HepG2 (cell line): Measurements from ENCODE around the gene SEMA3E. TPM values are rescaled to one million over a fixed set of nuclear protein-coding genes. Genes with fewer than 3 reads are reported as not detected.

Source experiments
- CC2D1A ChIP-seq: sonication (generic); formaldehyde crosslinking; IDR thresholded peaks from 2 replicates; pipeline ENCODE4 v1.8.1; 2023; ENCODE audit warnings: mild to moderate bottlenecking, missing genetic modification reagents
- ZNF264 ChIP-seq: sonication (generic); formaldehyde crosslinking; IDR thresholded peaks from 2 replicates; pipeline ENCODE4 v1.4.0; 2020; ENCODE audit warnings: missing genetic modification reagents
- ZNF678 ChIP-seq: sonication (generic); formaldehyde crosslinking; IDR thresholded peaks from 2 replicates; pipeline ENCODE4 v1.4.0; 2020; ENCODE audit warnings: mild to moderate bottlenecking, missing genetic modification reagents
- ZUFSP ChIP-seq: sonication (generic); formaldehyde crosslinking; IDR thresholded peaks from 2 replicates; pipeline ENCODE4 v1.9.0; 2021; ENCODE audit warnings: missing genetic modification reagents, mild to moderate bottlenecking, borderline replicate concordance
- polyA plus RNA-seq, 8 experiments: library from polyadenylated mRNA; depleted of rRNA in 3 of 8; stranded (reverse) in 7 of 8; unstranded in 1 of 8; fragments of >200 nt; fragmentation: Illumina TruSeq in 4 of 8; extraction: Trizol in 4 of 8; gene quantifications; 2 replicates each; pipeline versions ENCODE4 v1.2.1 to v1.2.3, GENCODE V29; 2011 to 2016; ENCODE audit warnings: low read depth in 4 of 8, missing spikeins in 1 of 8, mixed read lengths in 1 of 8; ENCODE audit not compliant: insufficient read depth in 1 of 8
- total RNA-seq, 5 experiments: library from RNA; depleted of rRNA; stranded (reverse); fragments of >200 nt; fragmentation: Illumina TruSeq; extraction: Trizol; gene quantifications; 2 replicates each; pipeline ENCODE4 v1.2.3, GENCODE V29; 2016; ENCODE audit warnings: low read depth in 1 of 5
- TF ChIP-seq, protein P1 (sequence below): sonication (generic); formaldehyde crosslinking; IDR thresholded peaks from 2 replicates; pipeline ENCODE4 v1.9.0; 2021; ENCODE audit warnings: mild to moderate bottlenecking, missing genetic modification reagents
- TF ChIP-seq, protein P2 (sequence below): IDR thresholded peaks from 2 replicates; pipeline ENCODE4 v1.6.1; 2016; ENCODE audit warnings: mild to moderate bottlenecking
- TF ChIP-seq, protein P3 (sequence below): sonication (generic); formaldehyde crosslinking; IDR thresholded peaks from 2 replicates; pipeline ENCODE4 v1.4.0; 2020; ENCODE audit warnings: missing genetic modification reagents, borderline replicate concordance
- TF ChIP-seq, protein P4 (sequence below): sonication (generic); formaldehyde crosslinking; IDR thresholded peaks from 2 replicates; pipeline ENCODE4 v1.4.0; 2020; ENCODE audit warnings: missing genetic modification reagents

SEMA3E gene
- total and polyA plus RNA-seq, 2 of the 13 experiments (the other 11 are each of a cell fraction or from before 2014, with no cell fraction given): not detected

GRCh38 chr7:83413424-83413823 is 235.5 kb downstream of the SEMA3E start (continued):
- TF ChIP-seq, protein P1, sequence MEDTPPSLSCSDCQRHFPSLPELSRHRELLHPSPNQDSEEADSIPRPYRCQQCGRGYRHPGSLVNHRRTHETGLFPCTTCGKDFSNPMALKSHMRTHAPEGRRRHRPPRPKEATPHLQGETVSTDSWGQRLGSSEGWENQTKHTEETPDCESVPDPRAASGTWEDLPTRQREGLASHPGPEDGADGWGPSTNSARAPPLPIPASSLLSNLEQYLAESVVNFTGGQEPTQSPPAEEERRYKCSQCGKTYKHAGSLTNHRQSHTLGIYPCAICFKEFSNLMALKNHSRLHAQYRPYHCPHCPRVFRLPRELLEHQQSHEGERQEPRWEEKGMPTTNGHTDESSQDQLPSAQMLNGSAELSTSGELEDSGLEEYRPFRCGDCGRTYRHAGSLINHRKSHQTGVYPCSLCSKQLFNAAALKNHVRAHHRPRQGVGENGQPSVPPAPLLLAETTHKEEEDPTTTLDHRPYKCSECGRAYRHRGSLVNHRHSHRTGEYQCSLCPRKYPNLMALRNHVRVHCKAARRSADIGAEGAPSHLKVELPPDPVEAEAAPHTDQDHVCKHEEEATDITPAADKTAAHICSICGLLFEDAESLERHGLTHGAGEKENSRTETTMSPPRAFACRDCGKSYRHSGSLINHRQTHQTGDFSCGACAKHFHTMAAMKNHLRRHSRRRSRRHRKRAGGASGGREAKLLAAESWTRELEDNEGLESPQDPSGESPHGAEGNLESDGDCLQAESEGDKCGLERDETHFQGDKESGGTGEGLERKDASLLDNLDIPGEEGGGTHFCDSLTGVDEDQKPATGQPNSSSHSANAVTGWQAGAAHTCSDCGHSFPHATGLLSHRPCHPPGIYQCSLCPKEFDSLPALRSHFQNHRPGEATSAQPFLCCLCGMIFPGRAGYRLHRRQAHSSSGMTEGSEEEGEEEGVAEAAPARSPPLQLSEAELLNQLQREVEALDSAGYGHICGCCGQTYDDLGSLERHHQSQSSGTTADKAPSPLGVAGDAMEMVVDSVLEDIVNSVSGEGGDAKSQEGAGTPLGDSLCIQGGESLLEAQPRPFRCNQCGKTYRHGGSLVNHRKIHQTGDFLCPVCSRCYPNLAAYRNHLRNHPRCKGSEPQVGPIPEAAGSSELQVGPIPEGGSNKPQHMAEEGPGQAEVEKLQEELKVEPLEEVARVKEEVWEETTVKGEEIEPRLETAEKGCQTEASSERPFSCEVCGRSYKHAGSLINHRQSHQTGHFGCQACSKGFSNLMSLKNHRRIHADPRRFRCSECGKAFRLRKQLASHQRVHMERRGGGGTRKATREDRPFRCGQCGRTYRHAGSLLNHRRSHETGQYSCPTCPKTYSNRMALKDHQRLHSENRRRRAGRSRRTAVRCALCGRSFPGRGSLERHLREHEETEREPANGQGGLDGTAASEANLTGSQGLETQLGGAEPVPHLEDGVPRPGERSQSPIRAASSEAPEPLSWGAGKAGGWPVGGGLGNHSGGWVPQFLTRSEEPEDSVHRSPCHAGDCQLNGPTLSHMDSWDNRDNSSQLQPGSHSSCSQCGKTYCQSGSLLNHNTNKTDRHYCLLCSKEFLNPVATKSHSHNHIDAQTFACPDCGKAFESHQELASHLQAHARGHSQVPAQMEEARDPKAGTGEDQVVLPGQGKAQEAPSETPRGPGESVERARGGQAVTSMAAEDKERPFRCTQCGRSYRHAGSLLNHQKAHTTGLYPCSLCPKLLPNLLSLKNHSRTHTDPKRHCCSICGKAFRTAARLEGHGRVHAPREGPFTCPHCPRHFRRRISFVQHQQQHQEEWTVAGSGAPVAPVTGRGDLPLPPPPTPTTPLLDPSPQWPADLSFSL (CRISPR knock-in tag): no peak
- TF ChIP-seq, protein P2, sequence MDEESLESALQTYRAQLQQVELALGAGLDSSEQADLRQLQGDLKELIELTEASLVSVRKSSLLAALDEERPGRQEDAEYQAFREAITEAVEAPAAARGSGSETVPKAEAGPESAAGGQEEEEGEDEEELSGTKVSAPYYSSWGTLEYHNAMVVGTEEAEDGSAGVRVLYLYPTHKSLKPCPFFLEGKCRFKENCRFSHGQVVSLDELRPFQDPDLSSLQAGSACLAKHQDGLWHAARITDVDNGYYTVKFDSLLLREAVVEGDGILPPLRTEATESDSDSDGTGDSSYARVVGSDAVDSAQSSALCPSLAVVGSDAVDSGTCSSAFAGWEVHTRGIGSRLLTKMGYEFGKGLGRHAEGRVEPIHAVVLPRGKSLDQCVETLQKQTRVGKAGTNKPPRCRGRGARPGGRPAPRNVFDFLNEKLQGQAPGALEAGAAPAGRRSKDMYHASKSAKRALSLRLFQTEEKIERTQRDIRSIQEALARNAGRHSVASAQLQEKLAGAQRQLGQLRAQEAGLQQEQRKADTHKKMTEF (CRISPR knock-in tag): no peak
- no peak for TF ChIP-seq ZUFSP
- no peak for TF ChIP-seq CC2D1A (CRISPR knock-in tag)
- TF ChIP-seq ZNF678: no peak
- TF ChIP-seq, protein P3, sequence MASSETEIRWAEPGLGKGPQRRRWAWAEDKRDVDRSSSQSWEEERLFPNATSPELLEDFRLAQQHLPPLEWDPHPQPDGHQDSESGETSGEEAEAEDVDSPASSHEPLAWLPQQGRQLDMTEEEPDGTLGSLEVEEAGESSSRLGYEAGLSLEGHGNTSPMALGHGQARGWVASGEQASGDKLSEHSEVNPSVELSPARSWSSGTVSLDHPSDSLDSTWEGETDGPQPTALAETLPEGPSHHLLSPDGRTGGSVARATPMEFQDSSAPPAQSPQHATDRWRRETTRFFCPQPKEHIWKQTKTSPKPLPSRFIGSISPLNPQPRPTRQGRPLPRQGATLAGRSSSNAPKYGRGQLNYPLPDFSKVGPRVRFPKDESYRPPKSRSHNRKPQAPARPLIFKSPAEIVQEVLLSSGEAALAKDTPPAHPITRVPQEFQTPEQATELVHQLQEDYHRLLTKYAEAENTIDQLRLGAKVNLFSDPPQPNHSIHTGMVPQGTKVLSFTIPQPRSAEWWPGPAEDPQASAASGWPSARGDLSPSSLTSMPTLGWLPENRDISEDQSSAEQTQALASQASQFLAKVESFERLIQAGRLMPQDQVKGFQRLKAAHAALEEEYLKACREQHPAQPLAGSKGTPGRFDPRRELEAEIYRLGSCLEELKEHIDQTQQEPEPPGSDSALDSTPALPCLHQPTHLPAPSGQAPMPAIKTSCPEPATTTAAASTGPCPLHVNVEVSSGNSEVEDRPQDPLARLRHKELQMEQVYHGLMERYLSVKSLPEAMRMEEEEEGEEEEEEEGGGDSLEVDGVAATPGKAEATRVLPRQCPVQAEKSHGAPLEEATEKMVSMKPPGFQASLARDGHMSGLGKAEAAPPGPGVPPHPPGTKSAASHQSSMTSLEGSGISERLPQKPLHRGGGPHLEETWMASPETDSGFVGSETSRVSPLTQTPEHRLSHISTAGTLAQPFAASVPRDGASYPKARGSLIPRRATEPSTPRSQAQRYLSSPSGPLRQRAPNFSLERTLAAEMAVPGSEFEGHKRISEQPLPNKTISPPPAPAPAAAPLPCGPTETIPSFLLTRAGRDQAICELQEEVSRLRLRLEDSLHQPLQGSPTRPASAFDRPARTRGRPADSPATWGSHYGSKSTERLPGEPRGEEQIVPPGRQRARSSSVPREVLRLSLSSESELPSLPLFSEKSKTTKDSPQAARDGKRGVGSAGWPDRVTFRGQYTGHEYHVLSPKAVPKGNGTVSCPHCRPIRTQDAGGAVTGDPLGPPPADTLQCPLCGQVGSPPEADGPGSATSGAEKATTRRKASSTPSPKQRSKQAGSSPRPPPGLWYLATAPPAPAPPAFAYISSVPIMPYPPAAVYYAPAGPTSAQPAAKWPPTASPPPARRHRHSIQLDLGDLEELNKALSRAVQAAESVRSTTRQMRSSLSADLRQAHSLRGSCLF (CRISPR knock-in tag): no peak
- no peak for TF ChIP-seq ZNF264 (CRISPR knock-in tag)
- TF ChIP-seq, protein P4, sequence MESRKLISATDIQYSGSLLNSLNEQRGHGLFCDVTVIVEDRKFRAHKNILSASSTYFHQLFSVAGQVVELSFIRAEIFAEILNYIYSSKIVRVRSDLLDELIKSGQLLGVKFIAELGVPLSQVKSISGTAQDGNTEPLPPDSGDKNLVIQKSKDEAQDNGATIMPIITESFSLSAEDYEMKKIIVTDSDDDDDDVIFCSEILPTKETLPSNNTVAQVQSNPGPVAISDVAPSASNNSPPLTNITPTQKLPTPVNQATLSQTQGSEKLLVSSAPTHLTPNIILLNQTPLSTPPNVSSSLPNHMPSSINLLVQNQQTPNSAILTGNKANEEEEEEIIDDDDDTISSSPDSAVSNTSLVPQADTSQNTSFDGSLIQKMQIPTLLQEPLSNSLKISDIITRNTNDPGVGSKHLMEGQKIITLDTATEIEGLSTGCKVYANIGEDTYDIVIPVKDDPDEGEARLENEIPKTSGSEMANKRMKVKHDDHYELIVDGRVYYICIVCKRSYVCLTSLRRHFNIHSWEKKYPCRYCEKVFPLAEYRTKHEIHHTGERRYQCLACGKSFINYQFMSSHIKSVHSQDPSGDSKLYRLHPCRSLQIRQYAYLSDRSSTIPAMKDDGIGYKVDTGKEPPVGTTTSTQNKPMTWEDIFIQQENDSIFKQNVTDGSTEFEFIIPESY: no peak
